Trophoblast cell (in vitro differentiated cells and primary cell): Measurements from ENCODE around the gene PDCD4.

ENCODE experiments used
- DNase-seq, 2 donors: peaks; one replicate each; pipeline ENCODE4 v3.0.0-alpha.2; 2016
- H2AFZ ChIP-seq: 2 replicates; pipeline ENCODE4 v1.6.1; 2013; ENCODE audit warnings: low read length, moderate library complexity, mild to moderate bottlenecking; ENCODE audit not compliant: insufficient read depth, poor library complexity
- H2AK5ac ChIP-seq: 2 replicates; pipeline ENCODE4 v1.6.1; 2013; ENCODE audit warnings: mild to moderate bottlenecking, low read length
- H2BK120ac ChIP-seq: 2 replicates; pipeline ENCODE4 v1.6.1; 2013; ENCODE audit warnings: low read length, mild to moderate bottlenecking, moderate library complexity; ENCODE audit not compliant: insufficient read depth, poor library complexity
- H2BK12ac ChIP-seq: 2 replicates; pipeline ENCODE4 v1.6.1; 2013; ENCODE audit warnings: mild to moderate bottlenecking, low read length, moderate library complexity
- H2BK5ac ChIP-seq: 2 replicates; pipeline ENCODE4 v1.6.1; 2013; ENCODE audit warnings: low read length, low read depth, moderate library complexity, mild to moderate bottlenecking; ENCODE audit not compliant: poor library complexity
- H3K14ac ChIP-seq: 2 replicates; pipeline ENCODE4 v1.6.1; 2013; ENCODE audit warnings: mild to moderate bottlenecking, low read length
- H3K18ac ChIP-seq: 2 replicates; pipeline ENCODE4 v1.6.1; 2013; ENCODE audit warnings: mild to moderate bottlenecking, low read length
- H3K23ac ChIP-seq: 2 replicates; pipeline ENCODE4 v1.6.1; 2013; ENCODE audit warnings: low read length
- H3K27ac ChIP-seq: 2 replicates; pipeline ENCODE4 v1.5.1; 2013; ENCODE audit warnings: low read depth, mild to moderate bottlenecking, inconsistent platforms, low read length, moderate library complexity
- H3K27me3 ChIP-seq: 2 replicates; pipeline ENCODE4 v1.6.1; 2013; ENCODE audit warnings: inconsistent platforms, mild to moderate bottlenecking, low read length, moderate library complexity; ENCODE audit not compliant: insufficient read depth
- H3K36me3 ChIP-seq, 2 experiments: 1 replicate in 1 of 2; 2 replicates in 1 of 2; pipeline ENCODE4 v1.6.1; 2013; ENCODE audit warnings: low read length in 2 of 2, mild to moderate bottlenecking in 2 of 2, moderate library complexity in 1 of 2; ENCODE audit not compliant: insufficient read depth in 2 of 2, control insufficient read depth in 1 of 2
- H3K4ac ChIP-seq: 2 replicates; pipeline ENCODE4 v1.6.1; 2013; ENCODE audit warnings: low read depth, mild to moderate bottlenecking, low read length, moderate library complexity
- H3K4me1 ChIP-seq, 2 experiments: 1 replicate in 1 of 2; 2 replicates in 1 of 2; pipeline ENCODE4 v1.6.1; 2013; ENCODE audit warnings: low read length in 2 of 2, mild to moderate bottlenecking in 2 of 2, moderate library complexity in 1 of 2; ENCODE audit not compliant: insufficient read depth in 2 of 2, control insufficient read depth in 1 of 2
- H3K4me2 ChIP-seq: 2 replicates; pipeline ENCODE4 v1.6.1; 2013; ENCODE audit warnings: inconsistent platforms, mild to moderate bottlenecking, low read length, moderate library complexity
- H3K4me3 ChIP-seq: 2 replicates; pipeline ENCODE4 v1.5.1; 2013; ENCODE audit warnings: mild to moderate bottlenecking, low read depth, low read length, inconsistent platforms
- H3K79me1 ChIP-seq: one replicate; pipeline ENCODE4 v1.6.1; 2013; ENCODE audit warnings: low read length
- H3K79me2 ChIP-seq: 2 replicates; pipeline ENCODE4 v1.6.1; 2013; ENCODE audit warnings: low read length, mild to moderate bottlenecking; ENCODE audit not compliant: control insufficient read depth, insufficient read depth, poor library complexity
- H3K9ac ChIP-seq: 2 replicates; pipeline ENCODE4 v1.6.1; 2013; ENCODE audit warnings: mild to moderate bottlenecking, low read length
- H3K9me3 ChIP-seq: 2 replicates; pipeline ENCODE4 v1.6.1; 2013; ENCODE audit warnings: low read depth, mild to moderate bottlenecking, control low read depth, inconsistent platforms, low read length; ENCODE audit not compliant: insufficient read depth
- H4K12ac ChIP-seq: 2 replicates; pipeline ENCODE4 v1.6.1; 2013; ENCODE audit warnings: low read depth, mild to moderate bottlenecking, low read length, moderate library complexity
- H4K8ac ChIP-seq: 2 replicates; pipeline ENCODE4 v1.6.1; 2013; ENCODE audit warnings: low read depth, mild to moderate bottlenecking, low read length, moderate library complexity
- H4K91ac ChIP-seq: one replicate; pipeline ENCODE4 v1.6.1; 2013; ENCODE audit warnings: low read depth, mild to moderate bottlenecking, low read length, moderate library complexity
- WGBS: extraction: QIAGEN DNeasy Blood & Tissue Kit; methylation state at CpG from one replicate; pipeline ENCODE4 v1.1.7; 2013; ENCODE audit warnings: missing lambda C conversion rate; ENCODE audit not compliant: insufficient read length, insufficient coverage; ENCODE audit errors: extremely low coverage; 5-methylcytosine and 5-hydroxymethylcytosine counted together

PDCD4 gene

DNA sequence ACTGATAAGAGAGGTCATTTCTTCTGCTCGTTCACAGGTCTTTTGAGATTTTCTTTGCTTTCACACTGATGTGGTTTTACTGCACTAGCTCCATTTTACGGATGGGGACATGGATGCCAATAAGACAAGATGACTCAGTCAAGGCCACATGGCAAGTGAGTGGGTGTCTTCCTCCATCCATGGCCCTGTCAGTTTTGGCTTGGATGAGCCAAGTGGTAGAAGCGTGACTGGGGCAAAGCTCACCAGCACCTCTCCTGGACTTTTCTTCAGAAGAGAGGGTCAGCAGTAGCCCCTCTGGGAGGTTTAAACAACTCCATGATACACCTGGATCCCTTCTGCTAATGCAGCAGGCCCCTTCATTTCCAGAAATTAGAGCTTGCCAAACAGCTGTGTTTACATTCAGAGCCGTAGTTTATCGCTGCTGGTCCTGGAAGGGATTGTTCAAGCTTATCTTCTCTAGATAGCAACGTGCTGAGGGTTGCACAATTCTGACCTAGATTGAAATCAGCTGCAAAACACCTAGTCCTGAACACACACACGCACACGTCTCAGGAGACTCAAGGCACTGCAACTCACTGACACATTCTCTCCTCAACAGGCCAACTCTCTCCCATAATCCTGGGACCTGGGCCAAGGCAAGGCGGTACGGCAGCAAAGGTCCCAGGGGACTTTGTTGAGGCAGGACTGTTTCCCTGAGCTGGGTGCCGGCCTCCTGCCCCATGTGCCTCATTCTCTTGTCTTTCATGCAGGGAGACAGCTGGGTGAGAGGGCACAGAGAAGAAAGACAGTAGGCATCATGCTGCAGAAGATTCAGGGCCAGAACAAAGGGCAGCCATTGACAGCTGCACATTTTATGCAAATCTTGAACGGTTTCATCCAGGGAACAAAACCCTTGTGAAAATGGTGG lies 14.2 kb upstream of the PDCD4 start:
- no peak overlapping the region for H3K9ac ChIP-seq
- H3K27ac ChIP-seq = peak overlapping the region; percentile 42
- H3K79me1 ChIP-seq = peaks cover 6% of the 10 kb centered on the region
- no peaks in the 10 kb centered on the region for H3K9me3 ChIP-seq
- no peak overlapping the region for H3K14ac ChIP-seq
- no peaks in the 10 kb centered on the region for H3K79me2 ChIP-seq
- no peak overlapping the region for H4K8ac ChIP-seq
- H3K4me3 ChIP-seq = no peak overlapping the region
- H3K36me3 ChIP-seq = no peaks in the 10 kb centered on the region
- no peak overlapping the region for H2BK120ac ChIP-seq
- no peak overlapping the region for H4K91ac ChIP-seq
- H4K12ac ChIP-seq = no peak overlapping the region
- no peak overlapping the region for H2AFZ ChIP-seq
- WGBS = no CpG with 5 or more reads among the region's 12 CpGs
- no peak overlapping the region for H3K4me2 ChIP-seq
- H2BK5ac ChIP-seq = no peak overlapping the region
- H3K27me3 ChIP-seq = no peaks in the 10 kb centered on the region
- no peak overlapping the region for H2AK5ac ChIP-seq
- H3K23ac ChIP-seq = no peak overlapping the region
- no peak overlapping the region for H3K4ac ChIP-seq
- H3K18ac ChIP-seq = no peak overlapping the region
- H3K4me1 ChIP-seq = peaks cover 19 to 28% of the 10 kb centered on the region in 2 experiments
- H2BK12ac ChIP-seq = peak overlapping the region; percentile 19
- DNase-seq = peak; percentile 93 to 97

DNA sequence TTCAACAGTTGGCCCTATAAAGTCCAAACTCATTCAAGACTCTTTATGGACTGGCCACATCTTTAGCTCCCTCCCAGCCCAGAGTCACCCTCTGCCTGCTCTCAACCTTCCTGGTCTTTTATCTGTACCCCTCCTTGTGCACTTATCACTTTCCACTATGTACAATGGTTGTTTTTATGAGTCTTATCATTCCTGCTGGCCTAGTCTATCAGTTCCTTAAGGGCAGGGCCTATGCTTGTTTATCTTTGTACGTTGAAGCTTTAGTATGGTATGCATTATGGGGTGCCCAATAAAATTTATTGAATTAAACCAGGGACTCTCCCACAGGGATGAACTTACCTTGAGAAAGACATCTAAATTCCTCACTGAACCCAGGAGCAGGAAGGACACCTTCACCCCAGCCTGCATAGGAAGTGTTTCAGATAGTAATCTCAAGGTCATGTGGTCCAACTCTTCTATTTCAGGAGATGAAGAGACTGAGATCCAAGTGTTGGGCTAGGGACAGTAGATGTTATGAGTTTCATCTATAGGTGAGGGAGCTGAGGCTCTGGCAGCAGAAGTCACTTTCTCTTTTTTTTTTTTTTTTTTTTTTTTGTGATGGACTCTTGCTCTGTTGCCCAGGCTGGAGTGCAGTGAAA lies 13.3 kb upstream of the PDCD4 start:
- H3K27me3 ChIP-seq = no peaks in the 10 kb centered on the region
- H3K4me3 ChIP-seq = no peak overlapping the region
- no peak overlapping the region for H3K9ac ChIP-seq
- no peak overlapping the region for H4K12ac ChIP-seq
- H3K79me1 ChIP-seq = peaks cover 6% of the 10 kb centered on the region
- no peak overlapping the region for H3K14ac ChIP-seq
- no peak overlapping the region for H3K27ac ChIP-seq
- no CpG with 5 or more reads among the region's 1 CpG for WGBS
- H3K9me3 ChIP-seq = no peaks in the 10 kb centered on the region
- H4K91ac ChIP-seq = no peak overlapping the region
- H3K18ac ChIP-seq = no peak overlapping the region
- no peaks in the 10 kb centered on the region for H3K36me3 ChIP-seq
- peaks cover 15 to 24% of the 10 kb centered on the region in 2 experiments for H3K4me1 ChIP-seq
- no peak overlapping the region for H2BK12ac ChIP-seq
- no peaks in the 10 kb centered on the region for H3K79me2 ChIP-seq
- H3K4me2 ChIP-seq = no peak overlapping the region
- no peak overlapping the region for H2AK5ac ChIP-seq
- no peak overlapping the region for H2AFZ ChIP-seq
- no peak overlapping the region for H2BK5ac ChIP-seq
- DNase-seq = no peak
- no peak overlapping the region for H3K23ac ChIP-seq
- no peak overlapping the region for H2BK120ac ChIP-seq
- no peak overlapping the region for H4K8ac ChIP-seq
- H3K4ac ChIP-seq = no peak overlapping the region

DNA sequence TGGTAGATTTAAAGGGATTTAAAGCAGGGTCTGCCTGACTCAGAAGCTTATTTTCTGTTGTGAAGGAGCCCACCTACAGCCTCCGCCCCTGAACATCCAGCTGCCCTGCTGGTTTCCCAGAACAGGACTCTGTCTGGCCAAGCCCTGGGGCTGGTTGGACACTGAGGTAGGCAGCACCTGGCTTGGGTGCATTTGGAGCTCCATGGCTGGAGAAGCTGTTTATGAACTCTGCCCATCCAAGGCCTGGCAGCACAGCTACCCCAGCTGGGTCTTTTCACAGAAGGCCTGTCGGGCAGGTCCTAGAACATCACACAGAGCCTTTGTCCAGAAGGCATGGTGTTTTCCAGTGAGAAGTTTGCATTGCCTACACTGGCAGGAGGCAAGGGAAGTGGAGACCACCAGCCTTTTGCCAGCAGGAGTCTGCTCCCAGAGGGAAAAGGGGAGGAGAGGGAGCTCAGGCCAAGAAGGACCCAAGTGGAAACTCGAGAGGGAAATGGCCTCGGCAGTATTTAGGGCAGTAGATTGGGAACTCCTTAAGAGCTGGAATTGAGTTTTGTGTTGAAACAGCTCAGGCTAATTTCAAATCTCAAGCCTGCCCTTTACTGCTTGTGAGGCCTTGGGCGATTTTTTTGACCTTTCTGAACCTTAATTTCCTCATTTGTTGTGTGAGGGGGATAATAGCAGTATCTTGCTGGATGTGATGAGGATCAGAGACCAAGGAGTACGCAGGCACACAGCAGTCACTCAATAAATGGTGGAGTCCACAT lies 12.3 kb upstream of the PDCD4 start:
- Histone ChIP-seq H2BK5ac (no peak overlapping the region), H3K14ac (no peak overlapping the region)
- no CpG with 5 or more reads among the region's 6 CpGs for WGBS

DNA sequence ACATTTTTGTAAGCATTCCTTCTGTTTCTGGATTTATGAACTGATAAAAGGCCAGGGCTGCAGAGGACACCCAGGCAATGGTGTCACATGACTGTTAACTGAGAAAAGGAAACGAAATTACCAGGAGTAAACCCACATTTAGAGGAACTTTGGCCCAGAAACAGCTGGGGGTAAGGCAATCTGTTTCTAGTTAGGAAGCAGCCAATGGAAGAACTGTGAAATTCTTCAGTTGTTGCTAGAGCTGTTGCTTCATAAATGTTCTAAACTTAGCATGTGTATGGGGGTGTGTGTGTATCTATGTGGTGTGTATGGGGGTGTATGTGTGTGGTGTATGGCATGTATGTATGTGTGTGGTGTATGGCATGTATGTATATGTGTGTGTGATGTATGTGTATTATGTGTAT lies 11.8 kb upstream of the PDCD4 start:
- H2BK5ac ChIP-seq = no peak overlapping the region
- WGBS = no CpG with 5 or more reads among the region's 1 CpG

More for the DNA sequence above, 12.3 kb upstream of the PDCD4 start:
- H4K91ac ChIP-seq = peak overlapping the region; percentile 11
- no peaks in the 10 kb centered on the region for H3K27me3 ChIP-seq
- no peak overlapping the region for H3K27ac ChIP-seq
- no peak for DNase-seq
- H3K4ac ChIP-seq = no peak overlapping the region
- no peaks in the 10 kb centered on the region for H3K79me2 ChIP-seq
- no peak overlapping the region for H3K9ac ChIP-seq
- no peak overlapping the region for H3K23ac ChIP-seq
- peaks cover 15 to 24% of the 10 kb centered on the region in 2 experiments for H3K4me1 ChIP-seq
- no peak overlapping the region for H2BK120ac ChIP-seq
- no peak overlapping the region for H3K4me2 ChIP-seq
- peaks cover 6% of the 10 kb centered on the region for H3K79me1 ChIP-seq
- H4K12ac ChIP-seq = no peak overlapping the region
- H3K18ac ChIP-seq = peak overlapping the region; percentile 17
- no peaks in the 10 kb centered on the region for H3K36me3 ChIP-seq
- H3K4me3 ChIP-seq = no peak overlapping the region
- peak overlapping the region; percentile 27 for H2AK5ac ChIP-seq
- H2AFZ ChIP-seq = no peak overlapping the region
- no peak overlapping the region for H4K8ac ChIP-seq
- H3K9me3 ChIP-seq = no peaks in the 10 kb centered on the region
- peak overlapping the region; percentile 47 for H2BK12ac ChIP-seq

More for the DNA sequence above, 11.8 kb upstream of the PDCD4 start:
- Histone ChIP-seq H3K9me3 (no peaks in the 10 kb centered on the region), H3K79me1 (peaks cover 8% of the 10 kb centered on the region), H3K27ac (no peak overlapping the region), H4K8ac (no peak overlapping the region), H3K27me3 (no peaks in the 10 kb centered on the region), H4K91ac (no peak overlapping the region), H3K9ac (no peak overlapping the region), H3K14ac (no peak overlapping the region), H2BK12ac (no peak overlapping the region), H4K12ac (no peak overlapping the region), H2BK120ac (no peak overlapping the region), H3K36me3 (no peaks in the 10 kb centered on the region), H3K23ac (no peak overlapping the region), H3K4ac (no peak overlapping the region), H2AK5ac (no peak overlapping the region), H3K4me3 (no peak overlapping the region), H3K4me1 (peaks cover 15 to 24% of the 10 kb centered on the region in 2 experiments), H2AFZ (no peak overlapping the region), H3K4me2 (no peak overlapping the region), H3K18ac (no peak overlapping the region), H3K79me2 (no peaks in the 10 kb centered on the region)
- DNase-seq = peak in 1 of 2 donors; percentile 63
